Calu3 (cell line): Measurements from ENCODE around the gene DRC1. TPM values are rescaled to one million over a fixed set of nuclear protein-coding genes. Genes with fewer than 3 reads are reported as not detected.
"Not testable (repeated sequence)": the region's sequence is repeated elsewhere in the genome, so short reads cannot be mapped to it uniquely, and the experiment has no call there.

Experiments used
- BruUV-seq: library from RNA; stranded (reverse); fragments of 400-500 nt; replicated peaks from 2 replicates; lab custom pipeline; 2021; lab: Mats Ljungman, UMichigan
- CTCF ChIA-PET: fragments of 300-600 bp; sonication (Branson Sonifier 250); formaldehyde crosslinking; loops from one replicate; lab custom pipeline; 2022; ENCODE audit warnings: antibody characterized with exemption; lab: Charles Lee
- DNase-seq: peaks from one replicate; pipeline ENCODE4 v3.0.0; 2022
- H3K27ac Mint-ChIP-seq: one replicate; pipeline ENCODE4 v1.8.0; 2022; ENCODE audit warnings: mixed read lengths; ENCODE audit not compliant: unreplicated experiment
- H3K27me3 Mint-ChIP-seq: one replicate; pipeline ENCODE4 v1.8.0; 2022; ENCODE audit warnings: mixed read lengths; ENCODE audit not compliant: unreplicated experiment
- H3K36me3 Mint-ChIP-seq: one replicate; pipeline ENCODE4 v1.8.0; 2022; ENCODE audit warnings: mild to moderate bottlenecking, moderate library complexity, mixed read lengths; ENCODE audit not compliant: insufficient read depth, unreplicated experiment
- H3K4me1 Mint-ChIP-seq: one replicate; pipeline ENCODE4 v1.8.0; 2022; ENCODE audit warnings: mild to moderate bottlenecking, low read depth, mixed read lengths; ENCODE audit not compliant: unreplicated experiment
- H3K4me3 Mint-ChIP-seq: one replicate; pipeline ENCODE4 v1.8.0; 2022; ENCODE audit warnings: mild to moderate bottlenecking, low read depth, moderate library complexity, mixed read lengths; ENCODE audit not compliant: unreplicated experiment
- H3K9me3 Mint-ChIP-seq: one replicate; pipeline ENCODE4 v1.8.0; 2022; ENCODE audit warnings: low read depth, mixed read lengths; ENCODE audit not compliant: unreplicated experiment
- intact Hi-C: fragments of 100-400 bp; cut with micrococcal nuclease; formaldehyde crosslinking; loops from one replicate; pipeline ENCODE4 v1.10.0; 2022; ENCODE audit not compliant: unreplicated experiment
- total RNA-seq: library from RNA; stranded (reverse); gene quantifications from 2 replicates; pipeline ENCODE4 v1.2.3, GENCODE V29; 2022
- TF ChIP-seq, protein P1 (sequence below): fragments of 200-600 bp; IDR thresholded peaks from one replicate; pipeline ENCODE4 v1.8.0; 2022; ENCODE audit warnings: antibody characterized with exemption; ENCODE audit not compliant: unreplicated experiment

DRC1 gene
- total RNA-seq, 1 experiment from 2014 or later: not detected

DNA sequence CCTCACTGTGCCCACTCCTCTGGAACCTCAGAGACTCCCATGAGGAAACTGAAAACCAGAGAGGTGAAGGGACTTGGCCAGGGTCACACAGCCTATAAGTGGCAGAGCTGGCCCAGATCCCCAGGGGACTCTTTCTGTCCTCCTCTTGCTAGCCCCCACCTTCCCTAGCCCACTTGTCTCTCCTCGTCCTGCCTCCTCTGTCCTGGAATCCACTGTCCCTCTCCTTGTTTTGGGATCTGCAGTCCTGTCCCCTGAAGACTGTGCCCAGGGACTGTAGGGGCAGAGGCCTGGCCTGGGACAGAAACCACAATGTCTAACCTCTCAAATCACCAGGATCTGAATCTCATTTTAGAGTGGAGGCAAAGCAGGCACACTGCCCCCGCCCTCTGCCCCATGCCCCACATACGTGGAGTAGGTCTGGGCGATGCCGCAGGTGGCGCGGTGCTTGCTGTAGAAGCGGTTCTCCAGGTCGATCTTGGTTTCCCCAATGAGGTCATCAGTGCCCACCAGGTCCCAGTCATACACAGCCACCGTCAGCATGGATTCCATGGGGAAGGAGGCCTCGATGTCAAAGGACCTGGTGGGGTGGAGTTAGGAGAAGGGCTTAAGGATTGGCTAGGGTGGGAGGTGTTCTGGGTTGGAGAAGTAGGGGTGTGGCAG lies 63.7 kb downstream of the DRC1 start:
- TF ChIP-seq, protein P1, sequence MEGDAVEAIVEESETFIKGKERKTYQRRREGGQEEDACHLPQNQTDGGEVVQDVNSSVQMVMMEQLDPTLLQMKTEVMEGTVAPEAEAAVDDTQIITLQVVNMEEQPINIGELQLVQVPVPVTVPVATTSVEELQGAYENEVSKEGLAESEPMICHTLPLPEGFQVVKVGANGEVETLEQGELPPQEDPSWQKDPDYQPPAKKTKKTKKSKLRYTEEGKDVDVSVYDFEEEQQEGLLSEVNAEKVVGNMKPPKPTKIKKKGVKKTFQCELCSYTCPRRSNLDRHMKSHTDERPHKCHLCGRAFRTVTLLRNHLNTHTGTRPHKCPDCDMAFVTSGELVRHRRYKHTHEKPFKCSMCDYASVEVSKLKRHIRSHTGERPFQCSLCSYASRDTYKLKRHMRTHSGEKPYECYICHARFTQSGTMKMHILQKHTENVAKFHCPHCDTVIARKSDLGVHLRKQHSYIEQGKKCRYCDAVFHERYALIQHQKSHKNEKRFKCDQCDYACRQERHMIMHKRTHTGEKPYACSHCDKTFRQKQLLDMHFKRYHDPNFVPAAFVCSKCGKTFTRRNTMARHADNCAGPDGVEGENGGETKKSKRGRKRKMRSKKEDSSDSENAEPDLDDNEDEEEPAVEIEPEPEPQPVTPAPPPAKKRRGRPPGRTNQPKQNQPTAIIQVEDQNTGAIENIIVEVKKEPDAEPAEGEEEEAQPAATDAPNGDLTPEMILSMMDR: no peak
- Mint-ChIP-seq H3K27me3 (no peaks in the 10 kb centered on the region), H3K27ac (no peak overlapping the region), H3K4me1 (no peaks in the 10 kb centered on the region), H3K4me3 (no peak overlapping the region), H3K36me3 (no peaks in the 10 kb centered on the region), H3K9me3 (no peaks in the 10 kb centered on the region)
- intact Hi-C loops: loop anchor here (5.0 to 10.0 kb wide), 2 partner anchors 111 to 148 kb away; no protein-coding TSS in a partner anchor
- no TSS peak for BruUV-seq
- no peak for DNase-seq
- CTCF ChIA-PET: no interaction called here

DNA sequence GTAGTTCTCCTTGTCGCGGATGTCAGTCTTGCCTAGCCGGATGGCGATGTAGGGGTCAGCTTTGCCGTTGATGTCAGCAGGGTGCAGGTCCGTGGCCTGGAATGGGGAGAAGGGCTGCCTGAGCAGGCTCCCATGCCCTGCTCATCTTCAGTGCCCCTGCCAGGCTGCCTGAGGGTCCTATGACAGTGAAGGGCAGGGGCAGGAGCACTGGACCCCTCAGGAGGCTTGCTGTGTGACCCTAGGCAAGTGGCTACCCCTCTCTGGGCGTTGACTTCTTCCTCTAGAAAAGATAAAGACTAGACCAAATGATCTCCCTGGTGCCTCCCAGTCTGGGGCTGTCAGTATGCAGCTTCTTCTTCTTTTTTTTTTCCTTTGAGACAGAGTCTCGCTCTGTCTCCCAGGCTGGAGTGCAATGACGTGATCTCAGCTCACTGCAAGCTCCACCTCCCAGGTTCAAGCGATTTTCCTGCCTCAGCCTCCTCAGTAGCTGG lies 64.3 kb downstream of the DRC1 start:
- intact Hi-C loops: loop anchor here (5.0 to 10.0 kb wide), 2 partner anchors 111 to 149 kb away; no protein-coding TSS in a partner anchor
- H3K4me1 Mint-ChIP-seq: no peaks in the 10 kb centered on the region
- DNase-seq: no peak
- H3K4me3 Mint-ChIP-seq: no peak overlapping the region
- no peak overlapping the region for H3K27ac Mint-ChIP-seq
- no peaks in the 10 kb centered on the region for H3K27me3 Mint-ChIP-seq
- no peaks in the 10 kb centered on the region for H3K36me3 Mint-ChIP-seq
- no TSS peak for BruUV-seq
- TF ChIP-seq, protein P1: no peak
- H3K9me3 Mint-ChIP-seq: no peaks in the 10 kb centered on the region
- CTCF ChIA-PET: no interaction called here

DNA sequence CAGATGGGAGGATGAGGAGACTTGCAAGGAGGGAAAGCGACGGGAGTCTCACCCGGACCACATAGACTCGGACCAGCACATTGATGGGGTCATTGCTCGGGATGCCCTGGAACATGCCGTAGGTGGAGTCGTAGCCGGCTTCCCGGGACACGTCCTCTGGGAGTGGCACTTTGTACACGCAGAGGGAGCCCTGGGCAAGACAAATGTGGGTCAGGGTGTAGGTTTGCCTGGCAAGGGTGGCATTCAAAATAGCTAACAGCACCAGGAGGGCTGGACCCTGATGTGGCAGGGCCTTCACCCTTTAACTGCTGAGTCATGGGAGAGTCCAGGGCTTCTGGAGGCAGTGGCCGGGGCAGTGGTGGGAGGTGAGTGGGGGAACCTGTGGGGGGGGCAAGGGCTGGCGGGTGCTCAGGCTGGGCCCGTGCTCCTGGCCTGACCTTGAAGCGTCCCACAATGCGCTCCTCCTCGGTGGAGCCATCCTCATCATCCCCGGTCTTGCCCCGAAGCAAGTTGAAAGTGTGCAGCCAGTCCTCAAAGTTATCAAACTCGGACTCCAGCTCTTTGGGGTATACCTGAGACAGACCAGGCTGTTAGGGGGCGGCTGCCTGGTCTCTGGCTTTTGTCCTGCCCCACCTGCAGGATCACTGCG lies 65.1 kb downstream of the DRC1 start:
- CTCF ChIA-PET: no interaction called here
- no peak for DNase-seq
- Mint-ChIP-seq H3K36me3 (no peaks in the 10 kb centered on the region), H3K27me3 (no peaks in the 10 kb centered on the region), H3K9me3 (no peaks in the 10 kb centered on the region), H3K4me1 (no peaks in the 10 kb centered on the region), H3K4me3 (no peak overlapping the region), H3K27ac (no peak overlapping the region)
- TF ChIP-seq, protein P1: no peak
- no TSS peak for BruUV-seq
- intact Hi-C loops: loop anchor here (5.0 to 10.0 kb wide), 2 partner anchors 112 to 149 kb away; no protein-coding TSS in a partner anchor

DNA sequence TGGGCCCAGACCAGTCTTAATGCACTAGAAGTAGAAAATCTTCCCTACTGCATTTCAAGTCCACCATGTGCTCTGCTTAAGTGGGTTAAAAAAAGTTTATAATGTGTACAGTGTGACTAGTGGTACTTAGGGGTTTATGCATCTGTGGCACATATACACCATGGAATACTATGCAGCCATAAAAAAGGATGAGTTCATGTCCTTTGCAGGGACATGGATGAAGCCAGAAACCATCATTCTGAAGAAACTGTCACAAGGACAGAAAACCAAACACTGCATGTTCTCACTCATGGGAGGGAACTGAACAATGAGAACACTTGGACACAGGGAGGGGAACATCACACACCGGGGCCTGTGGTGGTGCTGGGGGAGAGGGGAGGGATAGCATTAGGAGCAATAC lies 66.8 kb downstream of the DRC1 start:
- intact Hi-C loops: loop anchor here (5.0 to 10.0 kb wide), 2 partner anchors 114 to 151 kb away; no protein-coding TSS in a partner anchor
- CTCF ChIA-PET: interaction anchor here (1.0 kb wide), 1 partner anchor 63 kb away, joined by 3 read pairs; no protein-coding TSS in a partner anchor
- not testable (repeated sequence) for H3K27ac Mint-ChIP-seq, H3K36me3 Mint-ChIP-seq, H3K4me3 Mint-ChIP-seq, H3K9me3 Mint-ChIP-seq, BruUV-seq, DNase-seq, H3K27me3 Mint-ChIP-seq, H3K4me1 Mint-ChIP-seq
